GM23248 (cell line): Measurements from ENCODE around the gene B3GNT2. TPM values are rescaled to one million over a fixed set of nuclear protein-coding genes. Genes with fewer than 3 reads are reported as not detected.

Experiments
- DNase-seq: peaks from one replicate; pipeline ENCODE4 v3.0.0-alpha.2; 2015
- H2AFZ ChIP-seq: fragments of 200-600 bp; sonication (generic); 2 replicates; pipeline ENCODE4 v1.6.1; 2016; ENCODE audit warnings: antibody characterized with exemption
- H3F3A ChIP-seq: fragments of 200-600 bp; sonication (generic); 2 replicates; pipeline ENCODE4 v1.6.1; 2016; ENCODE audit warnings: mild to moderate bottlenecking, antibody characterized with exemption, mixed run types; ENCODE audit not compliant: insufficient read depth
- H3K27ac ChIP-seq: fragments of 200-600 bp; sonication (generic); 2 replicates; pipeline ENCODE4 v1.5.1; 2016; ENCODE audit warnings: mild to moderate bottlenecking
- H3K27me3 ChIP-seq: fragments of 200-600 bp; sonication (generic); replicated peaks from 2 replicates; pipeline ENCODE4 v1.6.1; 2016; ENCODE audit warnings: mild to moderate bottlenecking; ENCODE audit not compliant: insufficient read depth
- H3K36me3 ChIP-seq: fragments of 200-600 bp; sonication (generic); 2 replicates; pipeline ENCODE4 v1.6.1; 2016; ENCODE audit warnings: low read depth, mild to moderate bottlenecking
- H3K4me1 ChIP-seq: fragments of 200-600 bp; sonication (generic); 2 replicates; pipeline ENCODE4 v1.6.1; 2016; ENCODE audit warnings: mild to moderate bottlenecking; ENCODE audit not compliant: insufficient read depth
- H3K4me2 ChIP-seq: fragments of 200-600 bp; sonication (generic); one replicate; pipeline ENCODE4 v1.6.1; 2016; ENCODE audit warnings: mild to moderate bottlenecking; ENCODE audit not compliant: unreplicated experiment
- H3K4me3 ChIP-seq: fragments of 200-600 bp; sonication (generic); 2 replicates; pipeline ENCODE4 v1.5.1; 2016; ENCODE audit warnings: mild to moderate bottlenecking
- H3K79me2 ChIP-seq: fragments of 200-600 bp; sonication (generic); 2 replicates; pipeline ENCODE4 v1.6.1; 2016; ENCODE audit warnings: mild to moderate bottlenecking; ENCODE audit not compliant: insufficient read depth
- H3K9ac ChIP-seq: fragments of 200-600 bp; sonication (generic); 2 replicates; pipeline ENCODE4 v1.6.1; 2016; ENCODE audit warnings: mild to moderate bottlenecking
- H3K9me2 ChIP-seq: fragments of 200-600 bp; sonication (generic); 2 replicates; pipeline ENCODE4 v1.6.1; 2016; ENCODE audit warnings: mixed run types, mild to moderate bottlenecking, moderate library complexity; ENCODE audit not compliant: insufficient read depth
- H3K9me3 ChIP-seq: fragments of 200-600 bp; sonication (generic); one replicate; pipeline ENCODE4 v1.6.1; 2017; ENCODE audit warnings: low read depth
- H4K20me1 ChIP-seq: fragments of 200-600 bp; sonication (generic); 2 replicates; pipeline ENCODE4 v1.6.0; 2016; ENCODE audit not compliant: insufficient read depth
- EZH2 ChIP-seq: fragments of 200-600 bp; sonication (generic); IDR thresholded peaks from 2 replicates; pipeline ENCODE4 v1.6.1; 2018; ENCODE audit warnings: antibody characterized with exemption, mild to moderate bottlenecking; ENCODE audit not compliant: insufficient read depth, poor library complexity, severe bottlenecking
- EZH2phosphoT487 ChIP-seq: fragments of 200-600 bp; sonication (generic); IDR thresholded peaks from 2 replicates; pipeline ENCODE4 v1.6.1; 2018; ENCODE audit warnings: antibody characterized with exemption, moderate library complexity, mild to moderate bottlenecking, low read depth; ENCODE audit not compliant: insufficient read depth
- WGBS, 2 experiments: methylation state at CpG; one replicate each; pipeline ENCODE4 v1.1.6; 2015 to 2017; ENCODE audit warnings: low lambda C conversion rate in 2 of 2, low coverage in 1 of 2; ENCODE audit errors: missing lambda C conversion rate in 2 of 2; 5-methylcytosine and 5-hydroxymethylcytosine counted together
- in situ Hi-C: fragments of 300-500 bp; cut with MboI; formaldehyde crosslinking; loops from 2 replicates; pipeline ENCODE4 v1.15.0; 2020
- polyA plus RNA-seq: library from polyadenylated mRNA; unstranded; fragments of >200 nt; fragmentation: Nextera tagmentation; extraction: Ambion mirVana; gene quantifications from 2 replicates; pipeline ENCODE4 v1.2.1, GENCODE V29; 2016
- total RNA-seq: library from RNA; depleted of rRNA; stranded (reverse); fragments of >200 nt; shearing (Covaris generic); gene quantifications from 2 replicates; pipeline ENCODE4 v1.2.3, GENCODE V29; 2014

B3GNT2 gene
- total and polyA plus RNA-seq, 2 experiments from 2014 or later = 11.0 to 14.2 TPM

GRCh38 chr2:62208074-62208757, 12.3 kb downstream of the B3GNT2 start:
- no peaks in the 10 kb centered on the region for H3K36me3 ChIP-seq
- no peaks in the 10 kb centered on the region for H3K4me1 ChIP-seq
- in situ Hi-C loops = no loop called here
- no peak overlapping the region for H3K9ac ChIP-seq
- H3K27ac ChIP-seq = no peak overlapping the region
- H3K4me2 ChIP-seq = no peak overlapping the region
- 93 to 96% methylated on average over 4 of the region's 4 CpGs for WGBS, 2 experiments
- no peaks in the 10 kb centered on the region for H3K9me3 ChIP-seq
- no peaks in the 10 kb centered on the region for H3K27me3 ChIP-seq
- no peaks in the 10 kb centered on the region for H4K20me1 ChIP-seq
- H2AFZ ChIP-seq = no peak overlapping the region
- H3K79me2 ChIP-seq = peaks cover 100% of the 10 kb centered on the region
- DNase-seq = no peak
- TF ChIP-seq EZH2 (no peak), EZH2phosphoT487 (no peak)
- no peaks in the 10 kb centered on the region for H3K9me2 ChIP-seq
- H3F3A ChIP-seq = no peaks in the 10 kb centered on the region
- no peak overlapping the region for H3K4me3 ChIP-seq

- H3K79me2 ChIP-seq = peaks cover 100% of the 10 kb centered on the region
- H3K4me3 ChIP-seq = no peak overlapping the region
- no peaks in the 10 kb centered on the region for H3F3A ChIP-seq
- H3K9me2 ChIP-seq = no peaks in the 10 kb centered on the region
- H3K9me3 ChIP-seq = no peaks in the 10 kb centered on the region
- TF ChIP-seq EZH2phosphoT487 (no peak), EZH2 (no peak)
- in situ Hi-C loops = no loop called here
- H3K27ac ChIP-seq = no peak overlapping the region
- H2AFZ ChIP-seq = no peak overlapping the region
- H4K20me1 ChIP-seq = no peaks in the 10 kb centered on the region
- H3K9ac ChIP-seq = no peak overlapping the region
- no peaks in the 10 kb centered on the region for H3K36me3 ChIP-seq
- WGBS, 2 experiments = 91 to 92% methylated on average over 5 of the region's 5 CpGs
- no peak for DNase-seq
- H3K4me1 ChIP-seq = no peaks in the 10 kb centered on the region
- no peaks in the 10 kb centered on the region for H3K27me3 ChIP-seq
- H3K4me2 ChIP-seq = no peak overlapping the region
Measured at GRCh38 chr2:62208758-62209114, 12.8 kb downstream of the B3GNT2 start.

GRCh38 chr2:62209427-62209991, 13.6 kb downstream of the B3GNT2 start:
- no peaks in the 10 kb centered on the region for H3K27me3 ChIP-seq
- H3K36me3 ChIP-seq = no peaks in the 10 kb centered on the region
- H3K9ac ChIP-seq = no peak overlapping the region
- DNase-seq = no peak
- H3K79me2 ChIP-seq = peaks cover 100% of the 10 kb centered on the region
- H3K4me1 ChIP-seq = no peaks in the 10 kb centered on the region
- no peaks in the 10 kb centered on the region for H4K20me1 ChIP-seq
- no peaks in the 10 kb centered on the region for H3K9me3 ChIP-seq
- H2AFZ ChIP-seq = no peak overlapping the region
- 85 to 89% methylated on average over 8 of the region's 8 CpGs for WGBS, 2 experiments
- H3K27ac ChIP-seq = no peak overlapping the region
- no peak overlapping the region for H3K4me3 ChIP-seq
- no peaks in the 10 kb centered on the region for H3K9me2 ChIP-seq
- no peaks in the 10 kb centered on the region for H3F3A ChIP-seq
- in situ Hi-C loops = no loop called here
- TF ChIP-seq EZH2 = no peak
- TF ChIP-seq EZH2phosphoT487 = no peak
- H3K4me2 ChIP-seq = no peak overlapping the region

DNA sequence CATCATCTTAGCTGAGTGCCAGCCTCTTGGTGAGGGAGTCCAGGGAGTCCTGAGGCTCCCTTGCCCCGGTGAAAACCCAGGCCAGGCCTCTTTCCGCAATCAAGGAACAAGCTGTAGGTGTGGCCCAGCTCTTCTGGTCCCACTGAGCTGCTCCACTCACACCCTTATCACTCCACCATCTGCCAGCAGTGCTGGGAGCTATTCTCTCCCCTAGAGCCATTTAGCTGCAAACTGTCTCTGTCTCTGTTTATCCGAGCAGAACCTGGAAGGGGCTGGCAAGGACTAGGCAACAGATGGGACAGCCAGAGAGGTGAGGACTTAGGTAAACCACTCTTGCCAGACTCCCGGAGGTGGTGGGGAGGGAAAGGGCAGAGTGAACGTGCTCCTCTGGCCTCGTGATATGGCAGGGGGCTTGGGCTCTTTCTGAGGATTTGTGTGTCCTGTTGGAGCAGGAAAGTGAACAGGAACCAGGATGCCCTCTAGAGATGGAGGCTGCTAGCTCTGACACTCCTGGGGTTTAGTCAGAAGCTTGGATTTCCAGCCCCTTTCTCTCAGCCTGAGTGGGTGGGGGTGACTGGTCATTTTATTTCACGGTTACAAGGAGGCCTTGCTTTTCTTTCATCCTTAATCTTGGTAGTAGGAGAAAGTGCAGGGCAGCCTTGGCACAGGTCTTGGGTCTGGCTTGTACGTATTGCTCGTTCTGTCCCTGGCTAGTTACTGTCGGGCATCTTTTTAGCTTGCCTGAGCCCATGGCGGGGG, 19.6 kb downstream of the B3GNT2 start:
- H3F3A ChIP-seq = peaks cover 32% of the 10 kb centered on the region
- H4K20me1 ChIP-seq = no peaks in the 10 kb centered on the region
- in situ Hi-C loops = no loop called here
- H3K4me2 ChIP-seq = peak overlapping the region; percentile 2
- no peaks in the 10 kb centered on the region for H3K36me3 ChIP-seq
- DNase-seq = peak; percentile 75
- H3K79me2 ChIP-seq = peaks cover 97% of the 10 kb centered on the region
- H3K4me1 ChIP-seq = peaks cover 35% of the 10 kb centered on the region
- TF ChIP-seq EZH2phosphoT487 (no peak), EZH2 (no peak)
- H3K27me3 ChIP-seq = no peaks in the 10 kb centered on the region
- H3K27ac ChIP-seq = peak overlapping the region; percentile 87
- H3K4me3 ChIP-seq = no peak overlapping the region
- 0 out of 2 replicates have a peak overlapping the region, but pooled peaks have one; percentile 16 for H2AFZ ChIP-seq
- no peaks in the 10 kb centered on the region for H3K9me2 ChIP-seq
- H3K9ac ChIP-seq = peak overlapping the region; percentile 75
- WGBS, 2 experiments = 59 to 66% methylated on average over 11 of the region's 11 CpGs
- no peaks in the 10 kb centered on the region for H3K9me3 ChIP-seq
